GM12891 (cell line): ENCODE results near the gene DEPDC5.

ENCODE experiments used
- DNase-seq: peaks from one replicate; pipeline ENCODE4 v3.0.0; 2011; ENCODE audit warnings: low spot score; ENCODE audit not compliant: insufficient read length
- FAIRE-seq: peaks from 2 replicates; lab custom pipeline; 2011; peaks lifted over from hg19 to GRCh38; lab: Jason Lieb, UNC
- PAX5 ChIP-seq: IDR thresholded peaks from 2 replicates; pipeline ENCODE4 v1.6.1; 2011; ENCODE audit warnings: low read length, moderate library complexity, mild to moderate bottlenecking; ENCODE audit not compliant: insufficient read depth, severe bottlenecking
- POLR2A ChIP-seq: IDR thresholded peaks from 2 replicates; pipeline ENCODE4 v1.6.1; 2011; ENCODE audit warnings: low read depth, low read length, control low read depth
- POLR2AphosphoS5 ChIP-seq: IDR thresholded peaks from 2 replicates; pipeline ENCODE4 v1.6.1; 2011; ENCODE audit warnings: low read depth, low read length, control low read depth
- POU2F2 ChIP-seq: IDR thresholded peaks from 2 replicates; pipeline ENCODE4 v1.6.1; 2011; ENCODE audit warnings: low read depth, mild to moderate bottlenecking, control low read depth, low read length, moderate library complexity
- SPI1 ChIP-seq: IDR thresholded peaks from 2 replicates; pipeline ENCODE4 v1.6.1; 2011; ENCODE audit warnings: low read depth, low read length, control low read depth
- TAF1 ChIP-seq: IDR thresholded peaks from 2 replicates; pipeline ENCODE4 v1.6.1; 2011; ENCODE audit warnings: low read depth, low read length, control low read depth

Gene DEPDC5

DNA sequence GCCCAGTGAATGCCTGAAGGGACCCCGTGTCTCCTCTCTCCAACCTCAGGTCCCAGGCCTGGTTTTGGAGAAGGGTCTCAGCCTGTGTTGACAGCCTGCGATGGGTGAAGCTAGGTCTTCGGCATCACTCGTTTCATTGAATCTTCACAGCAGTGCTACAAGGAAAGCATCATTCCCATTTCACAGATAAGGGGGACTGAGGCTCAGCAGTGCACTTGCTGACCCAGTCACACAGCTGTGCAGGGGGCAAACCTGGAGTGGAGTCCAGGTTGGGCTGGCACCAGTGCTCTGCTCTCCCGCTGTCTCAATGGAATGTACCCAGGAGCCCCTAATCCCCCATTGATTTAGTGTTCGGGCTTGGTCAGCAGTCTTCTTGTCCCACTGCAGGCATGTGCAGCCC, 179.6 kb downstream of the DEPDC5 start:
- DNase-seq (no peak), FAIRE-seq (no peak)
- TF ChIP-seq POU2F2 = no peak

DNA sequence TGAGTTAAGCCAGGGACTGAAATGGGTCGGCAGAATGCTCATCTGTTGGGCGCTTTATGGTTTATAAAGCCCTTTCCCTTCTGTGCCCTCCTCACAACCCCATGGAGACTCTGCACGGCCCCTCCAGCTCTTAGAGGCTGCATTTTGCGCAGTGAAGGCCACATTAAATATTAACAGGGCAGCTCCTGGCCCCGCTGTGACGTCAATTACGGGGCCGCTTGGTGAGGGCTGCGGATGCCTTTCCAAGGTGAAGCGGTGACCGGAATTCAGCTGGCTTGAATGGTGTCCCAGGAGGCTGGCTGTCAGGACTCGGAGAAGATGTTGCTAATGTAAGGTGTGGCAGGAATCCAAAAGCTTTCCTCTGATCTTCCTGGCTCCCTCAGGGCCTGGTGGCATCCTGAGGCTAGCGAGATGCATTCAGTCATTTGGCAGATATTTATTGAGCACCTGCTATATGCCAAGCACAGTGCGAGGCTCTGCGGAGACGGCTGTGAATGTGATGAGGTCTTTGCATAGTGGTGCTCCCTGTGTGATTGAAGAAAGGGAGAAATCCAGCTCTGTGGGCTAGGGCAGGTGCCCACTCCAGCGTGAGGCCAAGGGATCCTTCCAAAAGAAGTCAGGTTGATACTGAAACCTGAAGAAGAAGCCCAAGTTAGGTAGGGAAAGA, 180.1 kb downstream of the DEPDC5 start:
- no peak for DNase-seq
- no peak for TF ChIP-seq PAX5
- no peak for TF ChIP-seq SPI1
- TF ChIP-seq POU2F2 = no peak
- no peak for TF ChIP-seq POLR2A
- no peak for TF ChIP-seq POLR2AphosphoS5
- TF ChIP-seq TAF1 = no peak
- FAIRE-seq = no peak

DNA sequence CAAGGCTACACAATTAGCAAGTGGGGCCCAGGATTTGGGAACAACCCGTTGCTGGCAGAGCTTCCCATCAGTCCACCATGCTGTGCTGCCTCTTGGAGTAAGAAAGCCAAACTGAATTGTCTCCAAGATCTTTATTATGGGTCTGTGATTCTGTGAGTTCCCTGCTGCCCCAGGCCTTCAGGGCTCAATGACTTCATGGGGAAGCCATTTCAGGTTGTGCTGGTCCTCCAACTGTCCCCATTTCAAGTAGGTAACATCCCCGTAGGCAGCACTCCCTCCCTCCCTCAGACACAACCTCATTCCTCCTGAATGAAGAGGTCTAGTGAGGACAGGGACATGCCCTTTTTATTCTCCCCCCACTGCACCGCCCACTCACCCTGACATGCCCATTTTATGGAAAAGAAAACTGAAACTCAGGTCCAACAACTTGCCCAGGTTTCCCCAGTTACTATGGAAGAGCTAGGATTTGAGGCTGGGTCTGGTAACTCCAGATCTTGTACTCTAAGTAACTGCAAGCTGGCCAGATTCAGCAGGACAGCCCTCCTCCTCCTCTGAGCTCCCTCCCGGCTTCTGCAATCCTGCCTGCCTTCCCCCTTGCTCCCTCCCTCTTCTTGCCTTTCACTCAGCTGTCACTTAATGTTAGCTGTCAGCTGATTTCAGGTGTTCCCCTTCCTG, 182.3 kb downstream of the DEPDC5 start:
- TF ChIP-seq POLR2A (no peak), POU2F2 (no peak), TAF1 (no peak), PAX5 (no peak), SPI1 (no peak), POLR2AphosphoS5 (no peak)
- FAIRE-seq = no peak
- no peak for DNase-seq

DNA sequence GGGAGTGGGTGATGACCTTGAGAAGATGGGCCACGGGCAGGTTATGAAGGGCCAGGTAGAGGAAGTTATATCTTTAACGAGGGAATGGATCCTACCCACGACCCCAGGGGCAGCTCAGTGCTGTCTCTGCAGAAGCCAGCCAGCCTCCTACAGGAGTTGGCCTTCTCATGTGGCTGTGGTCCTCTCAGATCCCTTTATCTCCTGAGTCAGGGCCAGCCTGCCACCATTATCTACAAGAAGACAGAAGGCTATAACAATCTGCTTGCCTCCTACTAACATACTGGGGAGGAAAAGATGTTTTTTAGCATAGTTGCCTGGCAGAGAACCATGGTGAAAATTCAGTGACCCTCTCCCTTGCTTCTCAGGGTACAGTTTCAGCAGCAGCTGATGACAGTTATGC, 183.5 kb downstream of the DEPDC5 start:
- TF ChIP-seq PAX5 = no peak
- TF ChIP-seq TAF1 = no peak
- TF ChIP-seq POU2F2 = no peak
- no peak for TF ChIP-seq POLR2AphosphoS5
- no peak for TF ChIP-seq SPI1
- no peak for TF ChIP-seq POLR2A

DNA sequence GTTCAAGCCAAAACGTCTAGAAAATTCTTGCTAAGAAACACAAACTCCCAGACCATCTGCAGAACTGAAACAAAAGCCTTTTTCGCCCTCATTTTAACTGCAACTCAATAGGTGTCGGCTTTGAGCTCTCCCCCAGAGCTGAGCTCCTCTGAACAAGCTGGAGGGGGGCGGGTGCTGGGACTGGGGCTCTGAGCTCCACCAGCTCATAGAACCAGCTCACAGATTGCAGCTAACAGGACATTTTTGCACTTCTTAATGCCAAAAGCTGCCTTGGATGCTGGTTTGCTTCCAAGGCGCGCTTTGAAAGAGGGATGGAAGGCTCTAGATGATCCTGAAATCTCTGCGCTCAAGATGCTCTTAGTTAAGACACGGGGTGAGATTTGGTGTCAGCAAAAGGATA, 184.5 kb downstream of the DEPDC5 start:
- TF ChIP-seq POU2F2 (no peak), TAF1 (no peak), SPI1 (no peak), PAX5 (no peak), POLR2AphosphoS5 (no peak), POLR2A (no peak)
- DNase-seq (no peak), FAIRE-seq (no peak)

More for the DNA sequence above, 183.5 kb downstream of the DEPDC5 start:
- DNase-seq (no peak), FAIRE-seq (no peak)

DNA sequence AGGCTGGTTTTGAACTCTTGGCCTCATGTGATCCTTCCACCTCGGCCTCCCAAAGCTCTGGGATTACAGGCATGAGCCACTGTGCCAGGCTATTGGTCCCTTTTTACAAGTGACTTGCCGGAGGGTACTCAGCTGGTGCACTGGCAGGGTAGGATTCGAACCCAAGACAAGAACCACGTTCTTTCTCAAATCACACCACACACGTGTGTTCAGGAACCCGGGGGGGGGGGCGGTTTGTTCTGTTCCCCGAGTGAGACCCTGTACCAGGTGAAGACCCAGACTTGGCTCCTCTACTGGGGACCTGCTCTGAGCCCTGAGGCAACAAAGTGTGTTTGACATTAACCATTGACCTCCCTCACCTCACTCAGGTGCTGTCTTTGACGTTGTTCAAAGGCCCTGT, 186.7 kb downstream of the DEPDC5 start:
- TF ChIP-seq POU2F2 (no peak), PAX5 (no peak), TAF1 (no peak)
- DNase-seq (no peak), FAIRE-seq (no peak)

DNA sequence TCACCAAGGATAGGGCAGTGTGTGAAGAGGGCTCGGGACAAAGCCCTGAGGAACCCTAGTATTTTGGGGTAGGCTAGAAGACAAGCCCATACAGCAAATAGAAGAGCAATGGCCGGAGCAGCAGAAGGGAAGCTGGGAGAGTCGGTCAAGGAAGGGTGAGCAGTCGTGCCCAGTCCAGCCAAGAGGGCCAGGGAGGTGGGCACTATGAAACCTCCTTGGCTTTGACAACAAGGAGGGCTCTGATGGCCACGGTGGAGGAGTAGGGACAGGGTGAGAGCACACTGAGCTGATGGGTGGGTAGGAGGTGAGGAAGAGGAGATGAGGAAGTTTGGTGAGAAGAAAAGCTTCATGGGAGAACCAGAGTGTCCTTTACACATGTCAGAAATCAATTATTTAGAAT, 188.3 kb downstream of the DEPDC5 start:
- FAIRE-seq (no peak), DNase-seq (no peak)

DNA sequence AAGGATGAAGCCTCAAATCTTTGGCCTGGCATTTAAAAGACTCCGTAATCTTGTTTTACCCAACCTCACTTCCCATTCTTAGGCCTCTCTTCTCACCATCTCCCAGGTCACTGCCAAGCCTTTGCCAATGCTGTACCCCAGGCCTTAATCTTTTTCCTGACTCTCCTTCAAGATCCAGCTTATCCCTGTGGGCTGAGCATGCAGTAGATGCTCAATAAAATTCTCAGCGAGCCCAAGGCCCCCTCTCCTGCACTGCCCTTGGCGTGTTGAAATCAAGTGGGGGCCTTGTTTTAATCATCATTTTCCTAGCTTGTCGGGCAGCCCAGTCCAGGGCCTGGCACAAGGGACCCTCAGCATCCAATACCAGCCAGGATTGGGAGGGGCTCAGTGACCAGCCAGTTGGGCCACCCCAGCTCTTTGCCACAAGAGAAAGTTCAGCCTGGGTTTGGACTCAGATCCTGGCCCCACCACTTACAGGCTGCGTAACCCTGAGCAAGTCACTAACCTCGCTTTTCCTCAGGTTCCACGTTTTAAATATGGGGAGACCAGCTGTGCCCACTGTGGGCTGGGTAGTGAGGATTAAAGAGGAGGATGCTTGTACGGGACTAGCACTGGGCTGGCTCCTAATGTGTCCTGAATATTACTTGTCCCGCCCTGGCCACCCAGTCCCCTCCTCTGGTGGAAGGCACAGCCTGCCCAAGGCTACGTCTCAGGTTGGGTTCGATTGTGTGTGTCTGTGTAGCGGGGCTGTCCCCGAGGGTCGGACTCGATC, 189.6 kb downstream of the DEPDC5 start:
- no peak for TF ChIP-seq SPI1
- no peak for TF ChIP-seq TAF1
- TF ChIP-seq POLR2A = no peak
- no peak for TF ChIP-seq POU2F2
- no peak for TF ChIP-seq POLR2AphosphoS5
- TF ChIP-seq PAX5 = no peak
- DNase-seq (no peak), FAIRE-seq (no peak)

More for the DNA sequence above, 188.3 kb downstream of the DEPDC5 start:
- no peak for TF ChIP-seq SPI1
- no peak for TF ChIP-seq POU2F2
- TF ChIP-seq POLR2A = no peak
- no peak for TF ChIP-seq PAX5
- no peak for TF ChIP-seq TAF1
- TF ChIP-seq POLR2AphosphoS5 = no peak

DNA sequence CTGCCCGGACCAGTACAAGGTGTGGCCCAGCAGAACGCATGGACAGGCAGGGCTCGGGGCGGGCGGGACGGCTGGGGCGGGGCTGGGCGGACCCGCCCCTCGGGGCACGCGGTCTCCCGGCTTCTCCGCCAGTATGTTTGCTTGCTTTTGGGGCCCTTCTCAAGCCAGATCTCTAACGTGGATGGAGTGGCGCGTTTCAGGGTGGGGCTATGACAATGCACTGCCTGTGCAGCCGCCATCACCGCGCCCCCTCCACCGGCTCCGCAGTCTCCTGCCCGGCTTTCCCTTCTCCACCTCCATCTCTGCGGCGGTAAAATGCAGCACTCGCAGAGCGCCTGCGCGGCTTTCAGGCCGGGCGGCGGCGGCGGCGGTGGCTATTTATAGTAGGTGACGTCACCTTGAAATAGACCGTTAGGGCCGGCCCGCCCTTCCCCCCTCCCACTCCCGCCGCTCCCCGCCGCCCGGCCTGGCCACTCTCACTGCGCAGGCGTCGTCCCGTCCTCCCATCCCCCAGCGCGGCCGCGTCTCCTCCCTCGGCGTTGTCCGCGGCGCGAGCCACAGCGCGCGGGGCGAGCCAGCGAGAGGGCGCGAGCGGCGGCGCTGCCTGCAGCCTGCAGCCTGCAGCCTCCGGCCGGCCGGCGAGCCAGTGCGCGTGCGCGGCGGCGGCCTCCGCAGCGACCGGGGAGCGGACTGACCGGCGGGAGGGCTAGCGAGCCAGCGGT, 190.3 kb downstream of the DEPDC5 start, which contains the start of gene YWHAH:
Gene YWHAH (plus strand): TSS at position 558 of the 722 bp plus-strand sequence. CDS start 199 bp downstream, outside the sequence.
- TF ChIP-seq POLR2A (peak; percentile 82), TAF1 (peak; percentile 76), SPI1 (no peak), PAX5 (no peak), POU2F2 (0 out of 2 replicates have a peak, but pooled peaks have one; percentile 27), POLR2AphosphoS5 (peak; percentile 88)
- peak; percentile 93 for DNase-seq
- peak; percentile 97 for FAIRE-seq

DNA sequence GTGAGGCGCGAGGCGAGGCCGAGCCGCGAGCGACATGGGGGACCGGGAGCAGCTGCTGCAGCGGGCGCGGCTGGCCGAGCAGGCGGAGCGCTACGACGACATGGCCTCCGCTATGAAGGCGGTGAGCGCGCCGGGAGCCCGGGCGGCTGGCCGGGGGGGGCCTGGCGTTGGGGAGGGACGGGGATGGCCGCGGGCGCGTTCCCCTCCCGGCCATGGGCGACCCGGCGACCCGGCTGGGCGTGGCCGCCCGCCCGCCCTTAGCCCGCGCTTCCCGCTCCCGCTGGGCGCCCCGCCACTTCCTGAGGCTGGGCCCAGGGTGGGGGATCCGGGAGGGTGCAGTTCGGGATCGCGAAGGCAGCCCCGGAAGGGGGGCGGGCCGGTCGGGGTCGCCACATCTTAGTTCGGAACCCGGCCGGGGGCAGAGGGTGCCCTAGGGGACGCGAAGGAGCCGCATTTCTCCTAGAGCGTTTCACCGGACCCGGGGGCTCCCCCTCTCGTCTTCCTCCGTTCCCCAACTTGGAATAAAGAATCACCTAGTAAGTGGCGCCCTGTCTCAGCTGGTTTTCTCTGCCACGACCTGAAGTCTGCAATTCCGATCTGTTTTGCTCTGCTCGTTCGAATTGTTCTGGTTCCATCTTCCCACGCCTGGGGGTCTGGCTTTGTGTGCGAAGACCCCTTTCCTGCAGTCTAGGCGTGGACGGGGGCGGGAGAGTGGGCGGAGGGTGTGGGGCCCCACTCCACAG, 191.1 kb downstream of the DEPDC5 start:
- DNase-seq (peak; percentile 37), FAIRE-seq (no peak)
- TF ChIP-seq POLR2A (peak; percentile 13; the same call in 1 of the 2 replicates), PAX5 (no peak), TAF1 (no peak)
